Measurements from ENCODE around the gene CREB3L2.

CREB3L2 gene

GRCh38 chr7:138002096-138002827, 376 bp upstream of the CREB3L2 start (continued):
- peak; percentile 88 for TF ChIP-seq ZFHX2 (tag by site-specific recombination; conservative IDR thresholded peaks at IDR 0.05)
- peak; percentile 43; the same call in 1 of the 2 replicates for TF ChIP-seq PRDM10 (tag by site-specific recombination; IDR thresholded peaks at IDR 0.05)
- TF ChIP-seq REPIN1 (tag by site-specific recombination; IDR thresholded peaks at IDR 0.05; ENCODE audit: low read depth), result no peak
- no peak for TF ChIP-seq ZNF2 (tag by site-specific recombination; IDR thresholded peaks at IDR 0.05)
- TF ChIP-seq KLF17 (tag by site-specific recombination; IDR thresholded peaks at IDR 0.05), result no peak

GRCh38 chr7:138000081-138000701, 1.7 kb downstream of the CREB3L2 start:
- Histone ChIP-seq H3K4me3 (ENCODE audit: low read depth, low read length) (peak overlapping the region; percentile 98), H3K4me1 (ENCODE audit: control insufficient read depth, insufficient read depth, low read length) (no peaks in the 10 kb centered on the region), H3K9me3 (ENCODE audit: control insufficient read depth, insufficient read depth, low read depth, low read length) (no peaks in the 10 kb centered on the region), H3K36me3 (ENCODE audit: control insufficient read depth in 2 of 2, insufficient read depth in 1 of 2, low read length in 2 of 2) (no peaks in the 10 kb centered on the region), H3K27ac (ENCODE audit: extremely low read depth, low read depth, low read length) (peak overlapping the region; percentile 1; the same call in 1 of the 2 replicates)
- POLR2A ChIA-PET, result interaction anchor here (0.6 to 1.6 kb wide), 2 partner anchors 46 to 152 kb away, joined by 6 to 8 read pairs; no protein-coding TSS in a partner anchor
- CTCF ChIA-PET, result interaction anchor here (0.5 to 6.6 kb wide), 8 partner anchors 9 to 374 kb away, joined by 3 to 64 read pairs (median 6); no protein-coding TSS in a partner anchor
- TF ChIP-seq ZNF600 (tag by site-specific recombination; IDR thresholded peaks at IDR 0.05), result peak; percentile 52; the same call in 1 of the 2 replicates
- TF ChIP-seq FEZF1 (tag by site-specific recombination; IDR thresholded peaks at IDR 0.05), result peak; percentile 97
- no peak for TF ChIP-seq ZSCAN30 (tag by site-specific recombination; IDR thresholded peaks at IDR 0.05)
- TF ChIP-seq ZFP41 (tag by site-specific recombination; IDR thresholded peaks at IDR 0.05; ENCODE audit: borderline replicate concordance), result no peak
- no peak for TF ChIP-seq BCL11B (tag by site-specific recombination; IDR thresholded peaks at IDR 0.05; ENCODE audit: low read depth)
- TF ChIP-seq EGR2 (tag by site-specific recombination; IDR thresholded peaks at IDR 0.05; ENCODE audit: low read depth), result no peak
- TF ChIP-seq ZFP37 (tag by site-specific recombination; IDR thresholded peaks at IDR 0.05), result no peak
- no peak for TF ChIP-seq ZNF214 (tag by site-specific recombination; IDR thresholded peaks at IDR 0.05; ENCODE audit: borderline replicate concordance)
- no peak for TF ChIP-seq ZNF302 (tag by site-specific recombination; IDR thresholded peaks at IDR 0.05; ENCODE audit: low read depth)
- TF ChIP-seq, protein P1, sequence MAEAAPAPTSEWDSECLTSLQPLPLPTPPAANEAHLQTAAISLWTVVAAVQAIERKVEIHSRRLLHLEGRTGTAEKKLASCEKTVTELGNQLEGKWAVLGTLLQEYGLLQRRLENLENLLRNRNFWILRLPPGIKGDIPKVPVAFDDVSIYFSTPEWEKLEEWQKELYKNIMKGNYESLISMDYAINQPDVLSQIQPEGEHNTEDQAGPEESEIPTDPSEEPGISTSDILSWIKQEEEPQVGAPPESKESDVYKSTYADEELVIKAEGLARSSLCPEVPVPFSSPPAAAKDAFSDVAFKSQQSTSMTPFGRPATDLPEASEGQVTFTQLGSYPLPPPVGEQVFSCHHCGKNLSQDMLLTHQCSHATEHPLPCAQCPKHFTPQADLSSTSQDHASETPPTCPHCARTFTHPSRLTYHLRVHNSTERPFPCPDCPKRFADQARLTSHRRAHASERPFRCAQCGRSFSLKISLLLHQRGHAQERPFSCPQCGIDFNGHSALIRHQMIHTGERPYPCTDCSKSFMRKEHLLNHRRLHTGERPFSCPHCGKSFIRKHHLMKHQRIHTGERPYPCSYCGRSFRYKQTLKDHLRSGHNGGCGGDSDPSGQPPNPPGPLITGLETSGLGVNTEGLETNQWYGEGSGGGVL (tag by site-specific recombination; IDR thresholded peaks at IDR 0.05), result no peak
- TF ChIP-seq, protein P2, sequence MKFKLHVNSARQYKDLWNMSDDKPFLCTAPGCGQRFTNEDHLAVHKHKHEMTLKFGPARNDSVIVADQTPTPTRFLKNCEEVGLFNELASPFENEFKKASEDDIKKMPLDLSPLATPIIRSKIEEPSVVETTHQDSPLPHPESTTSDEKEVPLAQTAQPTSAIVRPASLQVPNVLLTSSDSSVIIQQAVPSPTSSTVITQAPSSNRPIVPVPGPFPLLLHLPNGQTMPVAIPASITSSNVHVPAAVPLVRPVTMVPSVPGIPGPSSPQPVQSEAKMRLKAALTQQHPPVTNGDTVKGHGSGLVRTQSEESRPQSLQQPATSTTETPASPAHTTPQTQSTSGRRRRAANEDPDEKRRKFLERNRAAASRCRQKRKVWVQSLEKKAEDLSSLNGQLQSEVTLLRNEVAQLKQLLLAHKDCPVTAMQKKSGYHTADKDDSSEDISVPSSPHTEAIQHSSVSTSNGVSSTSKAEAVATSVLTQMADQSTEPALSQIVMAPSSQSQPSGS (tag by site-specific recombination; IDR thresholded peaks at IDR 0.05; ENCODE audit: low read depth), result no peak
- no peak for TF ChIP-seq ZEB2 (tag by site-specific recombination; IDR thresholded peaks at IDR 0.05)
- peak; percentile 72 for TF ChIP-seq ZIC2 (tag by site-specific recombination; IDR thresholded peaks at IDR 0.05)
- TF ChIP-seq ZNF843 (tag by site-specific recombination; IDR thresholded peaks at IDR 0.05), result no peak
- peak; percentile 60 for TF ChIP-seq ZNF660 (tag by site-specific recombination; IDR thresholded peaks at IDR 0.05)
- TF ChIP-seq ZBTB49 (tag by site-specific recombination; IDR thresholded peaks at IDR 0.05; ENCODE audit: low read depth), result no peak
- no peak for TF ChIP-seq ZNF626 (tag by site-specific recombination; IDR thresholded peaks at IDR 0.05)
- peak; percentile 100 for TF ChIP-seq ZBTB20 (tag by site-specific recombination; IDR thresholded peaks at IDR 0.05)
- TF ChIP-seq SCRT2 (tag by site-specific recombination; IDR thresholded peaks at IDR 0.05), result no peak
